ENCODE data around the gene NEXMIF.
"Not testable (repeated sequence)": the region's sequence is repeated elsewhere in the genome, so short reads cannot be mapped to it uniquely, and the experiment has no call there.

NEXMIF gene

GRCh38 chrX:74705269-74705668 is 220.0 kb downstream of the NEXMIF start:
- no peaks in the 10 kb centered on the region for H3K36me3 Mint-ChIP-seq
- no peak overlapping the region for H3K4me3 Mint-ChIP-seq
- DNase-seq (ENCODE audit: low spot score in 2 of 2): no peak

DNA sequence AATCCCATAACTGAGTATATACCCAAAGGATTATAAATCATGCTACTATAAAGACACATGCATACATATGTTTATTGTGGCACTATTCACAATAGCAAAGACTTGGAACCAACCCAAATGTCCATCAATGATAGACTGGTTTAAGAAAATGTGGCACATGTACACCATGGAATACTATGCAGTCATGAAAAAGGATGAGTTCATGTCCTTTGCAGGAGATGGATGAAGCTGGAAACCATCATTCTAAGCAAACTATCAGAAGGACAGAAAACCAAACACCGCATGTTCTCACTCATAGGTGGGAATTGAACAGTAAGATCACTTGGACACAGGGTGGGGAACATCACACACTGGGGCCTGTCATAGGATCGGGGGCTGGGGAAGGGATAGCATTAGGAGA is 223.9 kb downstream of the NEXMIF start:
- not testable (repeated sequence) for H3K4me3 Mint-ChIP-seq; H3K4me1 Mint-ChIP-seq; H3K27me3 Mint-ChIP-seq; H3K27ac Mint-ChIP-seq; H3K36me3 Mint-ChIP-seq; DNase-seq (ENCODE audit: low spot score in 2 of 2); ATAC-seq (ENCODE audit: low read depth); H3K9me3 Mint-ChIP-seq

More at GRCh38 chrX:74705269-74705668, 220.0 kb downstream of the NEXMIF start:
- Mint-ChIP-seq H3K27me3 (peaks cover 2% of the 10 kb centered on the region), H3K27ac (no peak overlapping the region), H3K9me3 (no peaks in the 10 kb centered on the region), H3K4me1 (no peaks in the 10 kb centered on the region)
- ATAC-seq (ENCODE audit: low read depth): no peak

DNA sequence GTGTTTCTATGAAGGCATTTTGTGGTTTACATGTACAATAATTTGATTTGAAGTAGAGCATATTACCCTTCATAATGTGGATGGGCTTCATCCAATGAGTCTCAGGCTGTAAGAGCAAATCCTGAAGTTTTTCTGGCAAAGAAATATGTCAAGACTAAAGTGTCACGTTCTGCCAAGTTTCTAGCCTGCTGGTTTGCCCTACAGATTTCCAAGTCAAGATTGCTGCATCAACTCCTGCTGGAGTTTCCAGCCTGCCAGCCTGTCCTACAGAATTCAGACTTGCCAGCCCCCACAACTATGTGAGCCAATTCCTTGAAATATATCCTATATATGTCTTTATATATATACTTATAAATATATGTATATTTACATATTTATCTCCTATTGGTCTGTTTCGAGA is 240.8 kb downstream of the NEXMIF start:
- Mint-ChIP-seq H3K4me1 (no peaks in the 10 kb centered on the region), H3K9me3 (no peaks in the 10 kb centered on the region), H3K27me3 (peaks cover 3% of the 10 kb centered on the region), H3K36me3 (no peaks in the 10 kb centered on the region), H3K27ac (no peak overlapping the region), H3K4me3 (no peak overlapping the region)
- DNase-seq (ENCODE audit: low spot score in 2 of 2): no peak
- no peak for ATAC-seq (ENCODE audit: low read depth)
